HCT116 (cell line): ENCODE data around the gene HES2.

Experiments used
- CTCF ChIP-seq, 3 experiments: fragments of 200-600 bp in 1 of 3; sonication (generic) in 1 of 3; IDR thresholded peaks in 2 of 3; conservative IDR thresholded peaks in 1 of 3; 2 replicates each; pipeline ENCODE4 v1.5.1; 2012 to 2017; ENCODE audit warnings: low read depth in 2 of 3, low read length in 2 of 3, antibody characterized with exemption in 1 of 3, borderline replicate concordance in 1 of 3, control low read depth in 1 of 3, mild to moderate bottlenecking in 1 of 3, mixed read lengths in 1 of 3, mixed run types in 1 of 3, moderate library complexity in 1 of 3; ENCODE audit not compliant: insufficient read depth in 1 of 3
- EGR1 ChIP-seq: IDR thresholded peaks from 2 replicates; pipeline ENCODE4 v1.6.1; 2012; ENCODE audit warnings: low read depth
- EZH2 ChIP-seq: fragments of 200-600 bp; sonication (generic); IDR thresholded peaks from 2 replicates; pipeline ENCODE4 v1.6.1; 2017; ENCODE audit warnings: antibody characterized with exemption, mixed run types
- EZH2phosphoT487 ChIP-seq: fragments of 200-600 bp; IDR thresholded peaks from 2 replicates; pipeline ENCODE4 v1.6.1; 2018; ENCODE audit warnings: antibody characterized with exemption, borderline replicate concordance
- JUND ChIP-seq: IDR thresholded peaks from 2 replicates; pipeline ENCODE4 v1.6.1; 2012
- MAX ChIP-seq: IDR thresholded peaks from 2 replicates; pipeline ENCODE4 v1.6.1; 2012
- POLR2A ChIP-seq: IDR thresholded peaks from 2 replicates; pipeline ENCODE4 v1.7.0; 2011; ENCODE audit warnings: borderline replicate concordance; ENCODE audit not compliant: insufficient read depth, insufficient read length; ENCODE audit errors: extremely low read depth
- POLR2AphosphoS5 ChIP-seq: IDR thresholded peaks from 2 replicates; pipeline ENCODE4 v1.6.1; 2011; ENCODE audit warnings: mild to moderate bottlenecking, low read depth, low read length, moderate library complexity
- REST ChIP-seq: IDR thresholded peaks from 2 replicates; pipeline ENCODE4 v1.6.1; 2012; ENCODE audit warnings: low read depth
- SP1 ChIP-seq: IDR thresholded peaks from 2 replicates; pipeline ENCODE4 v1.6.1; 2012; ENCODE audit warnings: low read depth
- ZFX ChIP-seq: fragments of 450-650 bp; IDR thresholded peaks from 2 replicates; pipeline ENCODE4 v1.6.1; 2017
- ZNF274 ChIP-seq: fragments of 200-500 bp; sonication (Bioruptor generic); IDR thresholded peaks from 2 replicates; pipeline ENCODE4 v1.6.1; 2014; ENCODE audit warnings: mild to moderate bottlenecking, low read depth, low read length, inconsistent platforms

- TF ChIP-seq ZFX (no peak), CTCF (IDR thresholded peaks at IDR 0.05 in 2 of 3, conservative IDR thresholded peaks at IDR 0.05 in 1 of 3; ENCODE audit: borderline replicate concordance in 1 of 3, insufficient read depth in 1 of 3, low read depth in 2 of 3, low read length in 2 of 3) (no peak), POLR2A (no peak), ZNF274 (no peak), JUND (no peak), SP1 (no peak), EZH2phosphoT487 (no peak), EZH2 (no peak), MAX (no peak), EGR1 (no peak), POLR2AphosphoS5 (no peak), REST (no peak)
Measured at GRCh38 chr1:6434186-6434585, 14.5 kb upstream of the HES2 start.
